Ramos (cell line): ENCODE results near the gene GOPC.

ENCODE experiments used
- in situ Hi-C: fragments of 300-500 bp; cut with MboI; formaldehyde crosslinking; loops from one replicate; pipeline ENCODE4 v1.14.3; 2022; ENCODE audit warnings: low sequenced_read_pairs; ENCODE audit not compliant: unreplicated experiment

GOPC gene

GRCh38 chr6:117600008-117600743, 2.1 kb downstream of the GOPC start:
- in situ Hi-C loops, result no loop called here

DNA sequence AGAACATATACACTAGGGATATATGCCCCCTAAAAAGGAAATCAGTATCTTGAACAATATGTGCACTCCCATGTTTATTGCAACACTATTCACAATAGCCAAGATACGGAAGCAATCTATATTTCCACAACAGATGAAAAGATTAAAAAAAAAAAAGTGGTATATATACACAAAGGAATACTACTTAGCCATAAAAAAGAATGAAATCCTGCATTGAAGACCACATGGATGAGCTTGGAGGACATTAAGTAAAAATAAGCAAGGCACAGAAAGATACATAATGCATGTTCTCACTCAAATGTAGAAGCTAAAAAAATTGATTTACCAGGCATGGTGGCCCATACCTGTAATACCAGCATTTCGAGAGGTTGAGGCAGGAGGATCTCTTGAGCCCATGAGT, 4.6 kb downstream of the GOPC start:
- in situ Hi-C loops, result no loop called here

DNA sequence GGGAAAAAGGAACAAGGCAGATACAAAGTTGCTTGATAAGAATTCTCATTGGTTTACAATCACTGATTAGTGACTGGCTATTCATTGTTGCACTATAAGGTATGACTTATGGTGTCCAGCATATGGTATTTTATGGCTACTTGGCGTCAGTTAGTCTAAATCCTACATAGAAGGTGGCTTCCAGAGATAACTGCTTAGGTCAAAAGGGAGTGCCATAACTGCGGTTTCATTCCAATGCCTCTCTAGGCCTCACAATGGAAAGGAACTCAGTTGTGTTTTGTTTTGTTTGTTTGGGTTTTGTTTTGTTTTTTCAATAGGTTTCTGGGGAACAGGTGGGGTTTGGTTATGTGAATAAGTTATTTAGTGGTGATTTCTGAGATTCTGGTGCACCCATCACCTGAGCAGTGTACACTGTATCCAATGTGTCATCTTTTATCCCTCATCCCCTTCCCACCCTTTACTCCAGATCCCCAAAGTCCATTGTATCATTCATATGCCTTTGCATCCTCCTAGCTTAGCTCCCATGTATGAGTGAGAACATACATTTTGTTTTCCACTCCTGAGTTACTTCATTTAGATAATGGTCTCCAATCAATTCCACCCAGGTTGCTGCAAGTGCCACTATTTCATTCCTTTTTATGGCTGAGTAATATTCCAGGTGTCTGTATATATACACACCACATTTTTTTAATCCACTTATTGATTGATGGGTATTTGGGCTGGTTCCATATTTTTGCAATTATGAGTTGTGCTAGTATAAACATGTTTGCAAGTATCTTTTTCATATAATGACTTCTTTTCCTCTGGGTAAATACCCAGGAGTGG, 7.0 kb downstream of the GOPC start:
- in situ Hi-C loops, result no loop called here

DNA sequence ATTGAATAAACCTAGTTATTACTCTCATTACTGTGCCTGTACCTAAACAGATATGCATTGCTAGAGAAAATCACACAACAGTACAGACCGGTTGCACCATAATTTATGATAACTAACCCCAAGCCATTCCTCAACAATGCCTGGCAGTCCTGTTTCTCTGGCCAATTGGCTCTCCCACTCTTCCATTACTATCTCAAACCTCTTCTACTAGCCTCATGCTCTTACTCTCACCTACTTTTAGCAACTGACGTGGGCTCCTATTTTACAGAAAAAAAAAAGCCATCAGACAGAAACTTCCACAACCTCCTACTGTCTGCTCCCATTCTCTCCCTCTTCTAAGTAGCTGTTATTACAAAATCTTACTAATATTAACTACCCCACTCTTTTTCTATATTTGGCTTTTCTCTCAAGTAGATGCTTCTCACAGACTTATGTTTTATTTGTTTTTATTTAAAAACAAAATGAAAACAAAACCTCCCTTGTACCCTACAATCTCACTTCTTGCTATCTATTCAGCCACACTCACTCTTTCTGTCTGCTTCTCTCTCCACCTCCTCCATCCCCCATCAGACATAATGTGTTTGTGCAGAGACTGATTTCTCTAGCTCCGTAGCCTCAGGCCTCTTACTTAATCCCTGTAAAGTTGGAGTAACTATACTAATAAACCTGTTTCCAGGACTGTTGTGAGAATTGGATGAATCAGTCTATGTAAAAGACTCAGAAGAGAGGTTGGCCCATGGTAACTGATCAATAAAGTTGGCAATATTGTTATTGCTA, 9.1 kb downstream of the GOPC start:
- in situ Hi-C loops, result no loop called here

DNA sequence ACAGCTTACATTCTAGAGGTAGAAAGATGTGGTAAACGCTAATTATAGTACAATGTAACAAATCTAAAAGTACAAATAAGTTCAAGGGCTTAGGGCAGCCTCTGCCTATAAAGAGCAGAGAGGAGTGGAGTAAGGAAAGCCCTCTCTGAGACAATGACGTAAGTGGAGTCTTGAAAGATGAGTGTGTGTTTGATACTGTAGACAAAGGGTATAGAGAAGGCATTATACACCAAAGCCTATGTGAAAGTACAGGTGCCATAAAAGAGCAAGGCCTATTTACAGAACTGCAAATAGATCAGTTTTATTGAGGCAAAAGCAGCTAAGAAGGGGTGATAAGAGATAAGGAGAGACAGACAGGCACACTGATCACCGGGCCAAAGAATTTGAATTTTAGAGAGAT, 10.9 kb downstream of the GOPC start:
- in situ Hi-C loops, result no loop called here

- in situ Hi-C loops, result no loop called here
Measured at GRCh38 chr6:117590447-117590846, 11.9 kb downstream of the GOPC start.

DNA sequence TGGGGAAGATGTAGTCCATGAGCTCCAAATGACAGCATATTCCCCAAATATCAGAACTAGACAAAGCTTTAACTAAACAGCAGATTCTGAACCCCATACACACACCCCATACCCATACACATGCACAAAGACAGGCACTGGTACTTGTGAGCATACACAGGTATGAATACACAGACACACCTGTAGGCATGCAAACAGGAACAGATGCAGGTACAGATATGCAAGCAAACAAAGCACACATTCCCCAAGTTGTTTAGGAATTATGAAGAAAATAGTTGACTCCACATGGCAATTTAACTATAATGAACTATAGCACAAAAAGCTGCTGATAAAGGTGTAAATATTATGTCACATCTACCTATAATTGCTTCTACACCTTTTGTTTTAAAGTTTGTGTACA, 16.7 kb downstream of the GOPC start:
- in situ Hi-C loops, result no loop called here

- in situ Hi-C loops, result no loop called here
Measured at GRCh38 chr6:117574198-117574597, 28.1 kb downstream of the GOPC start.

DNA sequence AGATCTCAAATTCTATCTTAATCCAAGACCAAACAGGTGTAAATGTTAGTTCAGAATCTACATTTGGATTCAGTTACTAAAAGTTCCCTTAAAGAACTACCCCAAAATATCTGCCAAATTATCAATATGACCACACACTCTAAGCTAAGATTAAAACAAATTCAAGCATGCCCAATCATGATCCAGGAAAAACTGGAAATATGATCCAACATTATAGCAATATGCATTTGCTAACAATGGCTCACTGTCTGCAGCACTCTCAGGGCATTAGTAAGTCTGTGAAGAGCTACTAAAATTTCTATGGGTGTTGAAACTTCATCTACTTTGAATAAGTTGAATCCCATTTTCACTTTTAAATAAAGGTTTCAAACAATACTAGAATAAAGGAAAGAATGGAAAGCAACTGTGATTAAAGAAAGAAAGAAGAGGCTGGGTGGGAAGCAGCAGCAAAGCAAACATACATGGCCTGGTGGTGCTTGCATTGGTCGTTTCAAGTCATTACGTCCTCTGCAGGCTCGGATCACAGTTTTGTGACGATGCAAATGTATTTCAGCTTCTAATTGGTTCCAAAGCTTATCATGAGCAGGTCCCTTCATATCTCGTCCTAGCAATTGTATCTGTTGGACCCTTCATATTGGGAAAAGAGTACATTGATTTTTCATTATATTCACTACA, 29.2 kb downstream of the GOPC start:
- in situ Hi-C loops, result no loop called here

GRCh38 chr6:117568831-117569410, 33.4 kb downstream of the GOPC start:
- in situ Hi-C loops, result no loop called here

- in situ Hi-C loops, result no loop called here
Measured at GRCh38 chr6:117568247-117568646, 34.1 kb downstream of the GOPC start.

DNA sequence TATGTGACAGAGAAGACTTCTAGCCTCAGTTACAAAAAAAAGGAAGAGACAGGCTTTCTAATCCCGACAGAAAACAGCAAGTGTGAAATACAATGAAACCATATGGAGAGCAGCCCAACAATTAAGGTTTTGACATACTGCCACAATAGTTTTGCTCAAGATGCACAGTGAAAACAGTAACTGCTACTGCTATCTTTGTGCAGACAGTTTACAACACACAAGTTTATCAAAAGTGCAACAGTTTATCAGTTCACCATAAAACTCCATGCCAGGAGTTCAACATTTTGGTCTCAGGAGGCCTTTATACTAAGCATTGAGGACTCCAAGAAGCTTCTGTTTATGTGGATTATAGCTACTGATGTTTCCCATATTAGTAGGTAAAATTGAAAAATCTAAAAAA, 37.6 kb downstream of the GOPC start:
- in situ Hi-C loops, result no loop called here

- in situ Hi-C loops, result no loop called here
Measured at GRCh38 chr6:117561128-117561527, 41.2 kb downstream of the GOPC start.

DNA sequence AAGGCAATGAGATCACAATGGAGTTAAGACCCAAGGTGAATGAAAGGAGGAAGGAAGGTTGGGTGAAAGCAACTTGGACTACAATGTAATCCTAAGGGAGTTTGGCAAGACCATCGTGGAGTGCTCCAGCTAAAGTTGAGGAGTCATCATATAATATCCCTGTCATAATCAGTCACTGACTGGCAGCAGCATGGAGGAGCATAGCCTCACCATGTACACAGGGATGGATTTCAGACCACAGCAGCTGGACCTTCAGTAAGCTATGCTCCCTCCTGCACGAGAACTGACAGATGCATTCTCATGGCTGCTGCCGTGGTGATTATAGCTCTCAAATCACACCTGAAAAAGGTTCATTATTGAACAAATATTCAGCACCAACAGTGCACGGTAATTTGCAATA, 43.0 kb downstream of the GOPC start:
- in situ Hi-C loops, result no loop called here

GRCh38 chr6:117558818-117559217, 43.5 kb downstream of the GOPC start:
- in situ Hi-C loops, result no loop called here

GRCh38 chr6:117557951-117558350, 44.4 kb downstream of the GOPC start:
- in situ Hi-C loops, result no loop called here

DNA sequence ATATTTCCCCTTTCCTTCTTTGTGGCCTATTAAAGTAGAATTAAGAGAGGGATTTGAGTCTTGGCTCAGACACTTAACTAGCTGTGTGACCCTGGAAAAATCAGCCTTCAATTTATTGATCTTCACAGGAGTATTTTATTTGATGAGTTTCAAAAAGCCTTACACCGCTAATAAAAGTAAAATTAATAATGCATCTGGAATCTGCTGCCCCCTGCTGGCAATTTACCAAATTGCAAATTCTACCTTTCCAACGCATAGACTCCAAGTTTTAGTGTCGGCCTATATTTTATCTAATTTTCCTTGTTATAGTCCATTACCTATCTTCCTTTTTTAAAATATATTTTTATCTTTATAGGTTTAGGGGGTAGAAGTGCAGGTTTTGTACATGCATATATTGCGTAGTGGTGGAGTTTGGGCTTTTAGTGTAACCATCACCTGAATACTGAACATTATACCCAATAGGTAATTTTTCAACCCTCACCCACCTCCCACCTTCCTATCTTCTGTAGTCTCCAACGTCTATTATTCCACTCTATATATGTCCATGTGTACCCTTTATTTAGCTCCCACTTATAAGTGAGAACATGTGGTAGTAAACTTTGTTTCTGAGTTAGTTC, 46.3 kb downstream of the GOPC start:
- in situ Hi-C loops, result no loop called here

GRCh38 chr6:117555262-117555849, 47.0 kb downstream of the GOPC start:
- in situ Hi-C loops, result no loop called here

GRCh38 chr6:117553142-117553541, 49.2 kb downstream of the GOPC start:
- in situ Hi-C loops, result no loop called here
